Lung (tissue), 12 donors: ENCODE results near the gene FBXW9. TPM values are rescaled to one million over a fixed set of nuclear protein-coding genes. Genes with fewer than 3 reads are reported as not detected.

ENCODE experiments used
- ATAC-seq: fragments of 200-7000 bp; cut with Tn5 transposase; one replicate; pipeline ENCODE4 v1.9.1; 2020; ENCODE audit warnings: moderate number of reproducible peaks; ENCODE audit not compliant: insufficient read depth, low FRiP score
- DNase-seq, 3 donors: peaks; one replicate each; pipeline ENCODE4 v3.0.0-alpha.2; 2013 to 2017
- H3K27ac ChIP-seq, 2 donors: one replicate each; pipeline ENCODE4 v1.5.1; 2013; ENCODE audit warnings: mild to moderate bottlenecking in 2 of 2, moderate library complexity in 2 of 2, control low read depth in 1 of 2, inconsistent platforms in 1 of 2, low read depth in 1 of 2, low read length in 1 of 2
- H3K27me3 ChIP-seq, 3 donors: one replicate each; pipeline ENCODE4 v1.5.1; 2013; ENCODE audit warnings: low read length in 2 of 3; ENCODE audit not compliant: control insufficient read depth in 3 of 3, insufficient read depth in 3 of 3
- H3K36me3 ChIP-seq, 4 donors: one replicate each; pipeline ENCODE4 v1.5.1; 2013; ENCODE audit warnings: low read length in 4 of 4, mild to moderate bottlenecking in 1 of 4, moderate library complexity in 1 of 4; ENCODE audit not compliant: control insufficient read depth in 4 of 4, insufficient read depth in 4 of 4
- H3K4me1 ChIP-seq, 5 donors: one replicate each; pipeline ENCODE4 v1.5.1; 2013; ENCODE audit warnings: low read length in 5 of 5, mild to moderate bottlenecking in 2 of 5, moderate library complexity in 1 of 5; ENCODE audit not compliant: control insufficient read depth in 5 of 5, insufficient read depth in 5 of 5
- H3K4me3 ChIP-seq: one replicate; pipeline ENCODE4 v1.5.1; 2013; ENCODE audit warnings: mild to moderate bottlenecking, control low read depth, moderate library complexity
- H3K9ac ChIP-seq, 2 donors: one replicate each; pipeline ENCODE4 v1.5.1; 2013; ENCODE audit warnings: low read length in 2 of 2, control low read depth in 1 of 2; ENCODE audit not compliant: insufficient read depth in 1 of 2
- H3K9me3 ChIP-seq, 4 donors: one replicate each; pipeline ENCODE4 v1.5.1; 2013; ENCODE audit warnings: low read length in 3 of 4, mild to moderate bottlenecking in 1 of 4, moderate library complexity in 1 of 4; ENCODE audit not compliant: control insufficient read depth in 4 of 4, insufficient read depth in 3 of 4
- WGBS, 2 donors: extraction: QIAGEN DNeasy Blood & Tissue Kit; methylation state at CpG; one replicate each; pipeline ENCODE4 v1.1.7; 2013; 5-methylcytosine and 5-hydroxymethylcytosine counted together
- polyA plus RNA-seq, 2 donors: library from polyadenylated mRNA; stranded (reverse); fragments of 200-250 nt; gene quantifications; one replicate each; pipeline ENCODE4 v1.2.1, GENCODE V29; 2013
- total RNA-seq, 2 donors: library from RNA; depleted of rRNA in 1 of 2; stranded (reverse); fragments of >200 nt in 1 of 2; gene quantifications; one replicate each; pipeline ENCODE4 v1.2.1, GENCODE V29; 2014 to 2021
- TF ChIP-seq, protein P1 (sequence below): IDR thresholded peaks from 2 replicates; pipeline ENCODE4 v1.5.1; 2012; ENCODE audit warnings: mild to moderate bottlenecking; ENCODE audit errors: control extremely low read depth, extremely low read depth
- donor health status: control.
- donor health status: control.
- donor health status: Bipolar disorder and iron deficiency.
- donor health status: healthy.
- donor health status: DM: yes; HTN: yes; CAD: no.

Gene FBXW9
- total and polyA plus RNA-seq, 4 donors, result 6.8 to 17.1 (median 11.8) TPM

DNA sequence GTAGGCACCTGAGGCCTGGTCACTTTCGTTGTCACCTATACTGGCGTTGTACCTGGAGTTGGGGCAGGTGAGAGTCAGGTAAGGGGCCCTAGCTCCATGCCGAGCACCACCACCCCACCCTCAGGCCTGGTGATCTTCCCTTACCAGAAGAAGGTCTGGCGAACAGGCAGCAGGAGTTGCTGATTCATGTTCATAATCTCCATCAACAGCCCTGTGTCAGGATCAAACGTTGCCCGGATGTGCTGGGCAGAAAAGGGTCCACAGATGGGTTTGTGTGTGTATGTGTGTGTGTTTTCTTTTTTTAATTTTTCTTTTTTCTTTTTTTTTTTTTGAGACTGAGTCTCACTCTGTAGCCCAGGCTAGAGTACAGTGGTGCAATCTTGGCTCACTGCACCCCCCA lies 44.2 kb downstream of the FBXW9 start:
- no peak for DNase-seq
- peaks cover 0 to 5% (median 0%) of the 10 kb centered on the region in 5 donors for H3K4me1 ChIP-seq
- H3K36me3 ChIP-seq, result peaks cover 6 to 28% (median 9%) of the 10 kb centered on the region in 4 donors
- no peak overlapping the region for H3K4me3 ChIP-seq
- no peaks in the 10 kb centered on the region for H3K9me3 ChIP-seq
- H3K27me3 ChIP-seq, result no peaks in the 10 kb centered on the region
- no peak overlapping the region for H3K9ac ChIP-seq
- no peak overlapping the region for H3K27ac ChIP-seq
- TF ChIP-seq, protein P1, sequence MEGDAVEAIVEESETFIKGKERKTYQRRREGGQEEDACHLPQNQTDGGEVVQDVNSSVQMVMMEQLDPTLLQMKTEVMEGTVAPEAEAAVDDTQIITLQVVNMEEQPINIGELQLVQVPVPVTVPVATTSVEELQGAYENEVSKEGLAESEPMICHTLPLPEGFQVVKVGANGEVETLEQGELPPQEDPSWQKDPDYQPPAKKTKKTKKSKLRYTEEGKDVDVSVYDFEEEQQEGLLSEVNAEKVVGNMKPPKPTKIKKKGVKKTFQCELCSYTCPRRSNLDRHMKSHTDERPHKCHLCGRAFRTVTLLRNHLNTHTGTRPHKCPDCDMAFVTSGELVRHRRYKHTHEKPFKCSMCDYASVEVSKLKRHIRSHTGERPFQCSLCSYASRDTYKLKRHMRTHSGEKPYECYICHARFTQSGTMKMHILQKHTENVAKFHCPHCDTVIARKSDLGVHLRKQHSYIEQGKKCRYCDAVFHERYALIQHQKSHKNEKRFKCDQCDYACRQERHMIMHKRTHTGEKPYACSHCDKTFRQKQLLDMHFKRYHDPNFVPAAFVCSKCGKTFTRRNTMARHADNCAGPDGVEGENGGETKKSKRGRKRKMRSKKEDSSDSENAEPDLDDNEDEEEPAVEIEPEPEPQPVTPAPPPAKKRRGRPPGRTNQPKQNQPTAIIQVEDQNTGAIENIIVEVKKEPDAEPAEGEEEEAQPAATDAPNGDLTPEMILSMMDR, result no peak
- 90 to 93% methylated on average over 6 of the region's 6 CpGs for WGBS, 2 donors
- ATAC-seq, result no peak

DNA sequence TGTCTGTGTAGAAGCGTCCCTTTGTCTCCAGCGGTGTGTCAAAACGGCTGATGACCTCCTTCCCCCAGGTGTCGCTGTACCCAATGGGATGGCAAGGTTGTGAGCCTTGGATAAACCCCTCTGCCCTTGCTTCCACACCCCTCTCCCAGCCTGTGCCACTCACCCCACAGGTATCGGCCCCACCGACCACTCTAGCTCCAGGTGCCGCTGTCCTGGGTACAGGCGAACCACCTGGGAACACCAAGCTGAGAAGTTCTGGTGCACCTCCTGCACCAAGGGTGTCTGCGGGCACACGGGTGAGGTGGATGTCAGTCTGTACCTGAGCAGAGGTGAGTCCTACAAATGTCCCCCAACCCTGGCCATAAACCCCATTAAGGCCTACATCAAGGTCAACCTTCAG lies 46.5 kb downstream of the FBXW9 start:
- Histone ChIP-seq H3K9me3 (no peaks in the 10 kb centered on the region), H3K27ac (no peak overlapping the region), H3K27me3 (no peaks in the 10 kb centered on the region), H3K9ac (no peak overlapping the region), H3K4me1 (peaks cover 0 to 5% (median 0%) of the 10 kb centered on the region in 5 donors), H3K4me3 (no peak overlapping the region), H3K36me3 (peaks cover 0 to 11% (median 3%) of the 10 kb centered on the region in 4 donors)
- ATAC-seq (no peak), DNase-seq (no peak)
- TF ChIP-seq, protein P1, result no peak
- WGBS, 2 donors, result 96 to 97% methylated on average over 10 of the region's 10 CpGs

DNA sequence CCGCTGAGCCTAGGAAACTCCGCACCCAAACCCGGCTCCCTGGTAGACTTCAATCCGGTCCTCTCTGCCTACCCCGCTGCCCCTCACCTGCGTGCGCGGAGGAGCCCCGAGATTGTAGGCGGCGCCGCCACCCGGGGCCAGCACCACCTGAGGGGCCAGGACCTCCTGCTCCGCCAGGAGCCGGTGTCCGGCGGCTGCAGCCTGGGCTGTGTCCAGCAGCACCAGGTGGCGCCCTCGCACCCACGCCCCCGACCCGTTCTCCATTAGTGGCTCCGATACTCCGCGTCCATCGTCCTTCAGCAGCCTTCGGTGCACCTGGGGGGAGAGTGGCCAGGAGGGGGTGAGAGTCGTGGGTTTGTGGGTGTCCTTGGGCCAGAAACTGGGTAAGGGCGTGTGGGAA lies 48.3 kb downstream of the FBXW9 start:
- Histone ChIP-seq H3K4me3 (no peak overlapping the region), H3K4me1 (peaks cover 0 to 5% (median 0%) of the 10 kb centered on the region in 5 donors), H3K9me3 (no peaks in the 10 kb centered on the region), H3K27me3 (no peaks in the 10 kb centered on the region), H3K27ac (no peak overlapping the region), H3K9ac (no peak overlapping the region), H3K36me3 (peaks cover 0 to 9% (median 1%) of the 10 kb centered on the region in 4 donors)
- ATAC-seq, result peak; percentile 25
- TF ChIP-seq, protein P1, result no peak
- 26 to 28% methylated on average over 29 of the region's 29 CpGs for WGBS, 2 donors
- peak in 1 of 3 donors; percentile 8 for DNase-seq
